HAP-1 (cell line): ENCODE results near the gene TAF13.
A peak's percentile ranks its signal among the peaks of the same experiment; 100 is the strongest.

Experiments used
- DNase-seq, 2 experiments: peaks; one replicate each; pipeline ENCODE4 v3.0.0-alpha.2; 2016 to 2020; ENCODE audit warnings: low spot score in 2 of 2
- H3K27me3 ChIP-seq: fragments of 250-450 bp; sonication (Bioruptor Pico); 2 replicates; pipeline ENCODE4 v1.5.1; 2020; ENCODE audit warnings: low read depth, mild to moderate bottlenecking, moderate library complexity
- H3K36me3 ChIP-seq: fragments of 250-450 bp; sonication (Bioruptor Pico); replicated peaks from 2 replicates; pipeline ENCODE4 v1.5.1; 2020; ENCODE audit warnings: mild to moderate bottlenecking
- H3K4me1 ChIP-seq: fragments of 250-450 bp; sonication (Bioruptor Pico); 2 replicates; pipeline ENCODE4 v1.5.1; 2020; ENCODE audit warnings: mild to moderate bottlenecking
- H3K4me3 ChIP-seq: fragments of 250-450 bp; sonication (Bioruptor Pico); 2 replicates; pipeline ENCODE4 v1.5.1; 2020; ENCODE audit warnings: mild to moderate bottlenecking, moderate library complexity
- H3K9me3 ChIP-seq: fragments of 250-450 bp; sonication (Bioruptor Pico); 2 replicates; pipeline ENCODE4 v1.5.1; 2020; ENCODE audit warnings: mild to moderate bottlenecking, moderate library complexity
- in situ Hi-C: fragments of 300-500 bp; cut with MboI; formaldehyde crosslinking; loops from 3 replicates; pipeline ENCODE4 v1.14.3; 2020; ENCODE audit warnings: low sequenced_read_pairs, inconsistent platforms, mixed read lengths

TAF13 gene, protein sequence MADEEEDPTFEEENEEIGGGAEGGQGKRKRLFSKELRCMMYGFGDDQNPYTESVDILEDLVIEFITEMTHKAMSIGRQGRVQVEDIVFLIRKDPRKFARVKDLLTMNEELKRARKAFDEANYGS

DNA sequence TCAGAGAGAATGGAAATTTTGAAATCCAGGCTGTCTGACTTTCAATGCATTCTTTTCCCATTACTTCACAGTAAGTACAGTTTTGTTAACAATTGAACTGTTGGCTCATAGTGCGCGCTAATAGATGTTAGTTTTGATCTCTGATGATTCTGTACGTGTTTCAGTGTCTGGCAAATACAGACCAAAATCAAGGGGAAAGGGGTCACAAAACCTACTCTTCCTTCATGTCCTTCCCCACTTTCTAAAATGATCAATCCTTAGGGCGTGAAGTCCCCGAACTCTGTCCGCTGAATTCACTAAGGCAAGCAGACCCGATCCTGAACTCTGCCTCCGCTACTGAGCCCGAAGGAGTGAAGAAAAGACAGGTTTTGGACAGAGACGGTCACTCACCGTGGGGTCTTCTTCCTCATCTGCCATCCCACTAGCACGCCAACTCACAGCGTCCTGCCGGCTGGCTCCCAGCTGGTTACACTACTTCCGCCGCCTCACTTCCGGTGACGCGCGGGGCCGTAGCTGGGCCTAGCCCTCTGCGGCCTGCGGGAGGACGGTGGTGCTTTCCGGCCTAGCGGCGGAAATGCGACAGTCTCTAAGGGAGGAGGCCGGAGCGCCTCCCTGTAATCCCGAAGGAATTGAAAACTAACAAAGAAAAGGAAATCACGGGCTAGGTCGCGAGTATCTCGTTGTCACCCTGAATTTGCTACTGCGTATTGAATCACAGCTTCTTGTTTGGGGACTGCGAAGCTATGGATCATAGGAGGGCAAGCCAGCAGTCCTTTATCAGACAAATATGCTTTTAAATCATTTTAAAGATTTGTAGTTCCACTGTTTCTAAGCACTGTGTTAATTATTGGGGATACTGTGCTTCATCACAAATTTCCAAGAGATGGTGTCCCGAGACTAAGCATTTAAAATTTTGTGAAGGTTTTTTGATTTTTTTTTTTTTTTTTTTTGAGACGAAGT, at the start of gene TAF13:
TAF13 (minus strand) TSS at position 473 of the 960 bp plus-strand sequence; CDS start at position 417, 56 bp downstream.
- in situ Hi-C loops = no loop called here
- H3K36me3 ChIP-seq = peaks cover 2% of the 10 kb centered on the region; the same call in 1 of the 2 replicates

DNA sequence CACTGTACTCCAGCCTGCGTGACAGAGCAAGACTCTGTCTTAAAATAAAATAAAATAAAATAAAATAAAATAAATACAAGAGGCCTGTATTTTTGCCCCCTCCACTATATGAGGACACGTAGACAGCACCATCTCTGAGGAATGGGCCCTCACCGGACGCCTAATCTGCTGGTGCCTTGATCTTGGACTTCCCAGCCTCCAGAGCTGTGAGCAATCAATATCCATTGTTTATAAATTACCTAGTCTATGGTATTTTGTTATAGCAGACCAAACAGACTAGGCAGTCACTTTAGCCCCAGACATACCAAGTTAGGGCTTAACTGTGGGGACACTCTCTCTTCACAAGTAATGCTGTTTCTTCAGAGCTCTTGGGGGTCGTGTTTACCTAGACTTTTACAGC, 44.6 kb upstream of the TAF13 start:
- Histone ChIP-seq H3K4me3 (no peak overlapping the region), H3K4me1 (no peaks in the 10 kb centered on the region), H3K9me3 (no peaks in the 10 kb centered on the region), H3K27me3 (no peaks in the 10 kb centered on the region), H3K36me3 (no peaks in the 10 kb centered on the region)
- no peak for DNase-seq
- in situ Hi-C loops = no loop called here

More for the DNA sequence above, at the start of gene TAF13:
- Histone ChIP-seq H3K27me3 (no peaks in the 10 kb centered on the region), H3K4me1 (peaks cover 15% of the 10 kb centered on the region), H3K9me3 (no peaks in the 10 kb centered on the region), H3K4me3 (peak within 1 kb of the TSS; percentile 62)
- peak; percentile 93 to 96 for DNase-seq

DNA sequence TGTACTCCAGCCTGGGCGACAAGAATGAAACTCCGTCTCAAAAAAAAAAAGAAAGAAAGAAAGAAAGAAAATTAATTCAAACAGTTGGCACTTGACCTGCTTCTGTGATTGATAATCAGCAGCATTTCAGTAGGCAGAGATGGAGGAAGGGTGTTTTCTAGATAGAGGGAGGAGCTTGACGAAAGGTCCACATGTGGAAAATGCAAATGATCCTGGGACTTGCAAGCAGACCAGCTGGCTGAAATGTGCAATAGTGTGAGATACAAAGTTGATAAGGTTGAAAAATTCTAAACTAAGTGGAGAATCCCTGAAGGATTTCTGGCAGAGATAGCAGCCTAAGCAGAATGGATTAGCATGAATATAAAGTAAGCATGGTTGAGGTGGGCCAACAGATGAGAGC, 42.3 kb upstream of the TAF13 start:
- in situ Hi-C loops = no loop called here
- Histone ChIP-seq H3K27me3 (peaks cover 4% of the 10 kb centered on the region; the same call in 1 of the 2 replicates), H3K9me3 (no peaks in the 10 kb centered on the region), H3K36me3 (no peaks in the 10 kb centered on the region), H3K4me1 (0 out of 2 replicates have a peak, but pooled peaks cover under 1% of the 10 kb centered on the region), H3K4me3 (no peak overlapping the region)
- no peak for DNase-seq

DNA sequence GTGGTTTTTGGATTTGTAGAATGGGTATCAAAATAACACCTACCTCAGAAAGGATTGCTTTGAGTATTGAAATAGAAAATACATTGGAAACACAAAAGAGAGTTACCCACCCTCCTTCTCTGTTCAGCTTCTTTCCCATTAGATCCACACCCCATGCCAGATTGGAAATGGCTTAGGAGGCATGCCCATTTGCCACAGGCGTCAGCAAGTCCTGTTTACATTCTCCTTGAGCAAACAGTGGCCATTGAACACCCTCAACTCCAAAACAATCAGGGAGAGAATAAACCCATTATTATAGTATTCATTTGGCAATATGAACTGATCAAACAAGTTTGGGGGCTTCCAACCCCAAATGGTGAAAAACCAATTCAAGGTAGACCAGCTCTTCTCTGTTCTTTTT, 40.5 kb upstream of the TAF13 start:
- Histone ChIP-seq H3K27me3 (peaks cover 4% of the 10 kb centered on the region; the same call in 1 of the 2 replicates), H3K9me3 (no peaks in the 10 kb centered on the region), H3K36me3 (no peaks in the 10 kb centered on the region), H3K4me3 (no peak overlapping the region), H3K4me1 (0 out of 2 replicates have a peak, but pooled peaks cover 2% of the 10 kb centered on the region)
- in situ Hi-C loops = no loop called here
- DNase-seq = no peak

DNA sequence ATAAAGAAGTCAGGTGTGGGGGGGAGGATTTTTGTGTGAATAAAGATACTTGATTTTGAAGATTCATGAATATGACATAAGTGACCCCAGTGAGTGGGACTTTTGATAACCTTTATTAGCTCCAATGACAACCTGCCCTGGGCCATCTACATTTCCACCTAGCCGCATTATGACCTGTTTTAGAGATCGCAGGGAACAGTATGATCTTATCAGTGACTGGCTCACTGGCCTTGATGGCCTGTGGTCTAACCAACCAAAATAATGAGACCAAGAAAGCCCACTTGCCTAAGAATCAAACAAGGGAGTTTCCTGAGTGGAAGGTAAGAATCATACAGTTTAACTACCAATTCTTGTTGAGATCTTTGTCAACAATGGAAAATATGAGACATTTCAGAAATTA, 39.9 kb upstream of the TAF13 start:
- no peaks in the 10 kb centered on the region for H3K9me3 ChIP-seq
- no peak for DNase-seq
- in situ Hi-C loops = no loop called here
- H3K4me3 ChIP-seq = no peak overlapping the region
- H3K36me3 ChIP-seq = no peaks in the 10 kb centered on the region
- peaks cover 4% of the 10 kb centered on the region; the same call in 1 of the 2 replicates for H3K27me3 ChIP-seq
- 0 out of 2 replicates have a peak, but pooled peaks cover 2% of the 10 kb centered on the region for H3K4me1 ChIP-seq

DNA sequence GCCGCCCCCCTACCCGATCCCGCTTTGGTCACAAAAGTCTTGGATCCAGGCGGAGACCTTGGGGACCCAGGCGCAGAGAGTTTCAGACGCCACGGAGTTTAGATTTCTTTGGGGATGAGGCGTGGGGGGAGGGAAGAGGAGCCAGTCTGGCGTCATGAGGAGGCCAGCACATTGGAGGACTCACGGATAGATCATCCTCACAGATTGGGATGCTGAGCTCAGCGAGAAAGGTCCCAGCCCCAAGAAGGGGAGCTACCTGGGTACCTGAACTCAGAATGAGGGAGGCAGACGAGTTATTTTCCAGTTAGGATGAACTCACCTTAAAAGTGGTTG, 38.5 kb upstream of the TAF13 start:
- in situ Hi-C loops = no loop called here
- H3K27me3 ChIP-seq = peaks cover 4% of the 10 kb centered on the region; the same call in 1 of the 2 replicates
- DNase-seq = no peak
- no peak overlapping the region for H3K4me3 ChIP-seq
- no peaks in the 10 kb centered on the region for H3K9me3 ChIP-seq
- no peaks in the 10 kb centered on the region for H3K36me3 ChIP-seq
- H3K4me1 ChIP-seq = 0 out of 2 replicates have a peak, but pooled peaks cover 2% of the 10 kb centered on the region

DNA sequence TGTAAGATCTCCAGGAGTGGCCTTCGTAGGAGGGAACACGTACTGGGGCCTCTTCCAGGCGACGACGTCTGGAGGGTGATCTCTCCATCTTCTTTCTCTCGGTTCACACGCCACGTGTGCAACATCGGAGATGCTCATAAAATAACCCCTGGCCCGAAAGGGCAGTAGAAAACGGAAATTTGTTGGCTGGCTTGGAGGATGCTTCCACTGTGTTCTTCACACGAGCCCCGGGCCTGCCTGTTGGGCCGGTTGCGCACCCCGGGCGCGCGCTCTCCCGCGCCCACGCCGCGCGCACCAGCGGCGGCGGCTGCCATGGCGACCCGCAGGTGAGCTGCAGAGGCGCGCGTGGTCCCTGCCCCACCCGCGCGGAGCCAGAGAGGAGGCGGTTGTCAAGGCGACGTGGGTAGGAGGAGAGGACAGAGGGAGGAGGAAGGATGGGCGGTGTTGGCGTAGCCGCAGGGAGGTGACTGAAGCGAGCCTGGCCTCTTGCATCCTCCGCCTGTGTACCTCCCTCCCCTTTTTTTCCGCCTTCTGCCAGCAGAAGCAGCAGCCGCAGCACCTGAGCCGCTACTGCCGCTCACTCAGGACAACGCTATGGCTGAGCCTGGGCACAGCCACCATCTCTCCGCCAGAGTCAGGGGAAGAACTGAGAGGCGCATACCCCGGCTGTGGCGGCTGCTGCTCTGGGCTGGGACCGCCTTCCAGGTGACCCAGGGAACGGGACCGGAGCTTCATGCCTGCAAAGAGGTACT, 38.0 kb upstream of the TAF13 start, which contains the start of gene ELAPOR1:
ELAPOR1 (plus strand) TSS at position 526 of the 752 bp plus-strand sequence; CDS start at position 595, 69 bp downstream.
- Histone ChIP-seq H3K27me3 (peaks cover 4% of the 10 kb centered on the region; the same call in 1 of the 2 replicates), H3K36me3 (no peaks in the 10 kb centered on the region), H3K9me3 (no peaks in the 10 kb centered on the region), H3K4me3 (no peak within 1 kb of the TSS), H3K4me1 (0 out of 2 replicates have a peak, but pooled peaks cover 2% of the 10 kb centered on the region)
- DNase-seq = no peak
- in situ Hi-C loops = no loop called here

DNA sequence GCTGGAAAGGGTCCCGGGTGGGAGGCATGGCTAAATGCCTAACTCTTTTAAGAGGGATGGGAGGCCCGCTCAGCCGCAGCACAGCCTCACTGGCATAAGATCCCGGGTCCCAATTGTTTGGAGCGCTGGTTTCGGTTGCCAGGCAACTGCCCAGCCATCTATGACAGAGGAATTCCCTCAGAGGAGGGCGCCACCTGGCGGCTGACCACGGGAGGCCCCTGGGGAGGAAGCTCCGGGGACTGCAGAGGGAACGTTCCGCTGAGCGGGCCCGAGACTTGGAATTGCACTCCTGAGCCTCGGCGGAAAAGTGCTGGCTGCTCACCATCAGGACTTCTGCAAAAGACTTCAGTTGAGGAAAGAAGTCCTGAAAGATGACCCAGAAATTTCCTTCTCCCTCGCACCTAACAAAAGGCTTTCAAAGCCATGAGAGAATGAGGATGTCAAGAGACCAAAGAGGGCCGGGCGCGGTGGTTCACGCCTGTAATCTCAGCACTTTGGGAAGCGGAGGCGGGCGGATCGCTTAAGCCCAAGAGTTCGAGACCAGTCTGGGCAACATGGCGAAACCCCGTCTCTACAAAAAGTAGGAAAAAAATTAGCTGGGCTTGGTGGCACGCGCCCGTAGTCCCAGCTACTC, 37.0 kb upstream of the TAF13 start:
- H3K27me3 ChIP-seq = peaks cover 4% of the 10 kb centered on the region; the same call in 1 of the 2 replicates
- no peaks in the 10 kb centered on the region for H3K36me3 ChIP-seq
- 0 out of 2 replicates have a peak, but pooled peaks cover 2% of the 10 kb centered on the region for H3K4me1 ChIP-seq
- no peaks in the 10 kb centered on the region for H3K9me3 ChIP-seq
- H3K4me3 ChIP-seq = no peak overlapping the region
- DNase-seq = peak; percentile 93 to 99
- in situ Hi-C loops = no loop called here

DNA sequence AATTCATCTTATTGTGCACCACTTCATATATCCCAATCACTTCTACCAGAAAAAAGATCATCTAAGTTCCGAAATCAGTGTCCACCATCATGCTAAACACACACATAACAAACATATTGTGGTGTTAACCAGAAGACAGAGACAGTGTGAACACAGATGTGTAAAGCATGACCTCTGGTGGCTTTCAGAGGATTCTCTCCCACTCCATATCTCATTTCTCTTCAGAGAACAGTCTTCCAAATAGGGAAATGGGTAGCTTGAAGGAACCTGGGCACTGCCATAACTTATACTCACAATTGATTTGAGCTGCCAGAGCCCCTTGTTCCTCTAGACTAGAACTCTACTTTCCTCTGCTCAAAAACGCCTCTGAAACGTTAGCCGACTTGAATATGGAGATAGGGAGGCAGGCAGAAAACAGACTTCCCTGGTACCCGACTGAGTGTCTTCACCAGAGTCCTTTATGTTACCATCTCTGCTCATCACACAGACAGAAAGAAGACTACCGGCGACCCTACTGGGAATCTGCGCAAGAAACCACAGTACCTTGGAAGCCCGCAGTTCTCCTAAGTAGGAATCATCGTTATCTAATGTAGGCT, 36.4 kb upstream of the TAF13 start:
- no peaks in the 10 kb centered on the region for H3K36me3 ChIP-seq
- H3K9me3 ChIP-seq = no peaks in the 10 kb centered on the region
- peaks cover 4% of the 10 kb centered on the region; the same call in 1 of the 2 replicates for H3K27me3 ChIP-seq
- 0 out of 2 replicates have a peak, but pooled peaks cover 2% of the 10 kb centered on the region for H3K4me1 ChIP-seq
- in situ Hi-C loops = no loop called here
- no peak overlapping the region for H3K4me3 ChIP-seq
- peak in 1 of 2 experiments; percentile 7 for DNase-seq

DNA sequence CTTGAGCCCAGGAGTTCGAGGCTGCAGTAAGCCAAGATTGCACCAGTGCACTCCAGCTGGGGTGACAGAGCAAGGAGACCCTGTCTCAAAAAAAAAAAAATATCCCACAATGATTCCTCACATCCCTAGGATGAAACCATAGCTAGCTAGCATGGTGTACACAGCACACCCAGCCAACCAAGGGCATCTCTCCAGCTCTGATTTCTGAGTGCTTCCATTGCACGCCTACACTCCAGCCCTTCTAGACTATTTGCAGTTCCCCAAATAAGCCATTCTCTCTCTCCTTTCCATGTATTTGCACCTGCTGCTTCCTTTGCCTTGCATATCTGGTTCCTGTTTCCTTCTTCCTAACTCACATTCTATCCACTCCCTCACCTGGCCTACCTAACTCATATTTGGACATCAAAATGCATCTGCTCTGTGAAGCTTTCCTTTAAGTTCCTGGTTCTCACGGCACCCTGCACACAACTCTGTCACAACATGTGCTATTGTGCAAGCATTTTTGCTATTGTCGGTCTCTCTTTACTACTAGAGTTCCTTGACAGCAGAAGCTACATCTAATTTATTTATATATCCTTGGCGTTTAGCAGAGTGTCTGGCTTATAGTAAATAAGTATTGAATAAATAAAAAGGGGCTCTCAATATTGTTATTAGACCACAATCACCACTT, 35.7 kb upstream of the TAF13 start:
- Histone ChIP-seq H3K4me3 (no peak overlapping the region), H3K4me1 (0 out of 2 replicates have a peak, but pooled peaks cover 2% of the 10 kb centered on the region), H3K36me3 (no peaks in the 10 kb centered on the region), H3K27me3 (peaks cover 7% of the 10 kb centered on the region), H3K9me3 (no peaks in the 10 kb centered on the region)
- in situ Hi-C loops = no loop called here
- DNase-seq = no peak

DNA sequence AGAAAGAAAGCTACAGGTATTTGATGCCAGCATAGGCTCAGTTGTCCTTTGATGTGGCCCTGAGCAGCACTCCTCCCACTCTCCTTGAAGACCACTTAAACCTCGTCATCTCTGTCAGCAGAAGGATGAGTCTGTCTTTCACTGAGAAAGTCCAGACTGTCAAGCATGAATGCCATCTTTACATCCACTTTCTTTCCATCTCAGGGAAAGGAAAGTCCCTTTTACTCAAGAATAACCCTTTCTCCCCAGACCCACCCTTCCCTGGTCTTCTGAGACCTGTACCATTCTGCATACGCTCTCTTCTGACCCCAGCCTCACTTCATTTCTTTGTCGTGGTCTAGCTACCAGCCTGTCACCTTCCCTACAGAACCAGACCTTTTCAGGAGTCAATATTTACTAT, 34.1 kb upstream of the TAF13 start:
- in situ Hi-C loops = no loop called here

DNA sequence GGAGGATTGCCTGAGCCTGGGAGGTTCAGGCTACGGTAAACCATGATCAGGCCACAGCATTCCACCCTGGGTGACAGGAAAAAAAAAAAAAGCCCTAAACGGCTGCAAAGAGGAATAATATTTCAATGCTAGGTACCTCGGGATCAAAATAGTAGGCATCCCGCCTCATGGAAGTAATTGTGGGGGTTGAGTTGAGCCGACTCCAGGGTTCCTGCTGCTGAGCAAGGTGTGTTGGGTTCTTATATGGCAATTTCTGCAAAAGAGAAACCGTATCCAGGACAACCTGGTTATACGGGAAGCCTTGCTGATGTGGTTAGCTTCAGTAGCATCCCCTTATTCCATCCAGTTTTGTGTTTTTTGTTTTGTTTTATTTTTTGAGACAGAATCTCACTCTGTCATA, 32.0 kb upstream of the TAF13 start:
- DNase-seq = no peak
- Histone ChIP-seq H3K4me3 (no peak overlapping the region), H3K27me3 (peaks cover 3% of the 10 kb centered on the region; the same call in 1 of the 2 replicates), H3K4me1 (no peaks in the 10 kb centered on the region), H3K9me3 (no peaks in the 10 kb centered on the region), H3K36me3 (no peaks in the 10 kb centered on the region)
- in situ Hi-C loops = no loop called here

More for the DNA sequence above, 34.1 kb upstream of the TAF13 start:
- no peaks in the 10 kb centered on the region for H3K9me3 ChIP-seq
- H3K4me3 ChIP-seq = no peak overlapping the region
- no peak for DNase-seq
- 0 out of 2 replicates have a peak, but pooled peaks cover 2% of the 10 kb centered on the region for H3K4me1 ChIP-seq
- peaks cover 6% of the 10 kb centered on the region for H3K27me3 ChIP-seq
- H3K36me3 ChIP-seq = no peaks in the 10 kb centered on the region
